ENCODE data around the gene RXRA. TPM values are rescaled to one million over a fixed set of nuclear protein-coding genes. Genes with fewer than 3 reads are reported as not detected.

Gene RXRA
- total RNA-seq, 1 experiment from 2014 or later = 29.9 TPM

- TF ChIP-seq, protein P1, sequence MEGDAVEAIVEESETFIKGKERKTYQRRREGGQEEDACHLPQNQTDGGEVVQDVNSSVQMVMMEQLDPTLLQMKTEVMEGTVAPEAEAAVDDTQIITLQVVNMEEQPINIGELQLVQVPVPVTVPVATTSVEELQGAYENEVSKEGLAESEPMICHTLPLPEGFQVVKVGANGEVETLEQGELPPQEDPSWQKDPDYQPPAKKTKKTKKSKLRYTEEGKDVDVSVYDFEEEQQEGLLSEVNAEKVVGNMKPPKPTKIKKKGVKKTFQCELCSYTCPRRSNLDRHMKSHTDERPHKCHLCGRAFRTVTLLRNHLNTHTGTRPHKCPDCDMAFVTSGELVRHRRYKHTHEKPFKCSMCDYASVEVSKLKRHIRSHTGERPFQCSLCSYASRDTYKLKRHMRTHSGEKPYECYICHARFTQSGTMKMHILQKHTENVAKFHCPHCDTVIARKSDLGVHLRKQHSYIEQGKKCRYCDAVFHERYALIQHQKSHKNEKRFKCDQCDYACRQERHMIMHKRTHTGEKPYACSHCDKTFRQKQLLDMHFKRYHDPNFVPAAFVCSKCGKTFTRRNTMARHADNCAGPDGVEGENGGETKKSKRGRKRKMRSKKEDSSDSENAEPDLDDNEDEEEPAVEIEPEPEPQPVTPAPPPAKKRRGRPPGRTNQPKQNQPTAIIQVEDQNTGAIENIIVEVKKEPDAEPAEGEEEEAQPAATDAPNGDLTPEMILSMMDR (conservative IDR thresholded peaks at IDR 0.05) = no peak
- no peaks in the 10 kb centered on the region for H3K4me1 ChIP-seq (ENCODE audit: insufficient read depth, low read length)
- no peak overlapping the region for H2BK20ac ChIP-seq (ENCODE audit: low read depth, low read length, poor library complexity, severe bottlenecking)
- Mint-ChIP-seq H3K27ac (no peak overlapping the region), H3K36me3 (ENCODE audit: insufficient read depth in 1 of 3, low read depth in 3 of 3) (no peaks in the 10 kb centered on the region), H3K9me3 (peaks cover 0 to 3% of the 10 kb centered on the region in 2 experiments; a peak in 1 of 5 replicates), H3K4me1 (no peaks in the 10 kb centered on the region), H3K4me3 (no peak overlapping the region), H3K27me3 (ENCODE audit: low read depth) (peaks cover 7% of the 10 kb centered on the region)
- no peak overlapping the region for H3K56ac ChIP-seq (ENCODE audit: insufficient read length, low read depth, low read length)
- H4K91ac ChIP-seq (ENCODE audit: insufficient read length, low read depth, low read length) = no peak overlapping the region
- no peak overlapping the region for H3K4me2 ChIP-seq (ENCODE audit: insufficient read depth, insufficient read length, low read length)
- no peak overlapping the region for H2AK5ac ChIP-seq (ENCODE audit: insufficient read length, low read length)
- H4K5ac ChIP-seq (ENCODE audit: insufficient read length, low read depth, low read length) = no peak overlapping the region
- H3K9me3 ChIP-seq (ENCODE audit: control insufficient read depth, low read depth, low read length) = no peaks in the 10 kb centered on the region
- no peak overlapping the region for H3K23ac ChIP-seq (ENCODE audit: insufficient read length, low read depth, low read length)
- no peak for DNase-seq
- no peak overlapping the region for H3K9ac ChIP-seq (ENCODE audit: extremely low read depth, insufficient read length, low read length)
- no peak overlapping the region for H3K27ac ChIP-seq (ENCODE audit: insufficient read length, low read depth, low read length)
- H3K79me2 ChIP-seq (ENCODE audit: insufficient read depth, low read length) = no peaks in the 10 kb centered on the region
- H4K8ac ChIP-seq (replicated peaks; ENCODE audit: insufficient read length, low read depth, low read length) = no peak overlapping the region
- H3K79me1 ChIP-seq (ENCODE audit: insufficient read depth, low read depth, low read length, poor library complexity, severe bottlenecking) = no peaks in the 10 kb centered on the region
- no peak overlapping the region for H2AFZ ChIP-seq (ENCODE audit: low read length)
- no peaks in the 10 kb centered on the region for H3K27me3 ChIP-seq (ENCODE audit: insufficient read depth, low read length)
- H3T11ph ChIP-seq (ENCODE audit: low read length) = no peak overlapping the region
- no peak overlapping the region for H2BK5ac ChIP-seq (ENCODE audit: insufficient read length, low read length)
- no peak overlapping the region for H2BK12ac ChIP-seq (ENCODE audit: insufficient read length, low read depth, low read length)
- H3K18ac ChIP-seq (ENCODE audit: insufficient read length, low read depth, low read length) = no peak overlapping the region
- no CpG with 5 or more reads among the region's 11 CpGs for WGBS (ENCODE audit: extremely low coverage, insufficient read length, low lambda C conversion rate)
- H3K14ac ChIP-seq (ENCODE audit: insufficient read depth, low read length) = no peak overlapping the region; the same call in 1 of the 2 replicates
- H4K20me1 ChIP-seq (ENCODE audit: control insufficient read depth, insufficient read depth, insufficient read length) = no peaks in the 10 kb centered on the region
- H3K23me2 ChIP-seq (ENCODE audit: insufficient read length, low read depth, low read length, poor library complexity, severe bottlenecking) = no peaks in the 10 kb centered on the region
- no peak overlapping the region for H2BK120ac ChIP-seq (ENCODE audit: low read depth, low read length, poor library complexity, severe bottlenecking)
- H2BK15ac ChIP-seq (ENCODE audit: low read depth, low read length) = no peak overlapping the region
- H3K4ac ChIP-seq (ENCODE audit: low read depth, low read length) = no peak overlapping the region
These were observed 21.6 kb upstream of the RXRA start for GRCh38 chr9:134304690-134305089.
